ENCODE data around the gene MAPKAP1.

Gene MAPKAP1

GRCh38 chr9:125706651-125707471 is at the start of gene MAPKAP1:
Gene MAPKAP1, minus strand, starts transcription at chr9:125707208. Its CDS starts 34,634 bp downstream, at chr9:125672574.
- DNase-seq: peak; percentile 97

DNA sequence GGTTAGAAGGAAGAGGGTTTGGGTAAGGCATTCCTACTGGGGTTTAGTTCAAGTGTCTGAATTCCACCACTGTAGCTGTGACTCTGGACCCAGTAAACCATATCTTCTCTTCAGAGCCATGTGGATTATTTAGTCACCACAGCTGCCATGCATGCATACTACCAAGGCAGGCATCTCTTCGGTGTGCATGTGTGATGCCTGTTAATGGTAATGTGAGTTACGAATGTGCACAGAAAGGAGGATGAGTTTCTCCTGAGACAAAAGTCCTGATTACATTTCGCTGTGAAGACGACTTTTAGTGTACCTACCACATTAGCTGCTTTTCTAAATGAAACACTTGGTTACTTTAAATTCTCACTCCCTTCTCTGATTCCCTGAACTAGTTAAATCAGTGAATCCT is 49.5 kb upstream of the MAPKAP1 start:
- no peak for DNase-seq

- peak; percentile 23 for DNase-seq
Measured at GRCh38 chr9:125755340-125755739, 48.3 kb upstream of the MAPKAP1 start.

DNA sequence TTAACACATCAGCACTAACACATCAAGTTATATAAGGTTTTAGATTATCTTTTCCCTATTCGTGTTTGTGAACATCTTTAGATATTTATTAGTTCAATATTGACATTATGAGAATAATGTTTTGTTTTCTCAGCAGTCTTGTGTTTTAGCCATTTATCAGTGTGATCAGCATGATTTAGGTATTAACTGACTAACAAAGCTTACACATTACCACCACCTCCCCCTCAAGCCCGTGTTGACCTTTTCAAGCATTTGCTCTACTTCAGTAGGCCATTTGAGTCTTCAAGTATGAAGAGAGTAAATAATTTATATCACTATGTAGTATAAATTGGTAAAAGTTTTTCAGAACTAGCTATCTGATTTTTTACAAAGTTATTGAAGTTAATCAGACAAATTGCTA is 47.1 kb upstream of the MAPKAP1 start:
- no peak for DNase-seq

DNA sequence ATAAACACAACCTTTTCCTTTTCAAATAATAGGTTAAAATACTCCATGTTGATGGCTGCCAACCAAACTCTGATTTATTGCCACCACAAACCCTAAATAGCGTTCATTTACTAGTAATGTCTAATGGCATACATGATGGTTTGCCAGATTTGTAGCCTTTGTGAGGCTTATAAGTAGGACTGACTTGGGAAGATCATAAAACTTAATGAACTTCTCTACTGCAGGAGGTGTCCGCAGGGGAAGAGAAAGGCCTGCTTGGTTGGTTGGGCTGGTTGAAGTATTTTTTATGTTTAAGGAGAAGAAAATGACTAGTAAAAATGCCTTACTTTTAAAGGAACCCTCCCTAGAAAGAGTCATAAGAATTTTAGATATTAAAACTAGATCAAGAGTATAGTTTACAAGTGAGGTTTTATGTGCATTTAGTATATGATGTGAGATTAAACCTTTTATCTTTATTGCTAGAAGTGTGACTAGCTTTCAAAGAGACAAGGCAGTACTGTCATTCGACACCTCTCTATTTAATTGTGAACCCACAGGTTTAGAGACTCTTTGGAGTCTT is 45.1 kb upstream of the MAPKAP1 start:
- no peak for DNase-seq

DNA sequence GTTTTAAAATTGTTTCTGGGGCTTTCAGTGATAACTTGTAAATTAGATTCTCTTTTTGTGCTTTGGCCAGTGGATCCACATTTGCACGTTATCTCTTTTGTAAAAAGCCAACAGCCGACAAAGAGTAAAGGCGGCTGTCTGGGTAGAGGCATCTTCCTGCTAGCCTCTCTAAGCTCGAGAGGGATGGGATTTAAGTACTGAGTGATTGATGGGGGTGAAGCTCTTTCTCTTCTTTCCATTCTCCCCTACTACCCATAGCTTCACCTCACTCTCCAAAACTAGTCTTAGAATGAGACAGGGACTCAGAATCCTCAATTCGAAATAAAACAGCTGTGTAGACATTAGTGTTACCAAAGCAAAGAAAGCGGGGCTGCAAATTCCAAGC is 43.6 kb upstream of the MAPKAP1 start:
- DNase-seq: no peak

DNA sequence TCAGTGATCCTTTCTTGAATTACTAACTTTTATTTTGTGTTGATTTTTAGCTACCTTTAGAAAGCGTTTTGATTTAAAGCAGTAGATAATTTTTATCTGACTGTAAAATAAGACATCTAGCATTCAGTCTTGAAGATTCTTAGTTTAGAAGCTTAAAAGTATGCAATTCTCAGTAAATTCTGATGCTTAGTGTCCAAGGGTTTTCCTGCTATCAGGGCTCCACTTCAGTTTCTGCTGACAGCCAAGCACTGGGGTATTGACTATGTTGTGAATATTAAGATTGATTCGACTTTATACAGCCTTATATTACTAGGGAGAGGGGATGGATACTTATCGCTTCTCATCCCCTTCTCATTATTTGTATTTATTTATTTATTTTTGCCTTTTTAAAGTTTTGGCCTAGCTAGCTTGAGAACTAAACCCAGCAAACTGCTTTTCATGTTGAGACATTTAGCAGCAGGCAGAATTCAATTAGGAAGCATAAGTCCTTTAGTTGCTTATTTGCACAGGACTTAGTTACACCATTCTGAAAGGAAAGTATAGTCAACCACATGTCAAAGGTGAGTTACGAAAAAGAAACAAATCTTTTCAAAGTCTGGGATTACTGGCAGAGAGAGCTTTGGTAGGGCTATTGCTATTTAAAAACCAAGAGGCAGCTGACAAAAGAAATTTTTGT is 43.1 kb upstream of the MAPKAP1 start:
- DNase-seq: no peak

DNA sequence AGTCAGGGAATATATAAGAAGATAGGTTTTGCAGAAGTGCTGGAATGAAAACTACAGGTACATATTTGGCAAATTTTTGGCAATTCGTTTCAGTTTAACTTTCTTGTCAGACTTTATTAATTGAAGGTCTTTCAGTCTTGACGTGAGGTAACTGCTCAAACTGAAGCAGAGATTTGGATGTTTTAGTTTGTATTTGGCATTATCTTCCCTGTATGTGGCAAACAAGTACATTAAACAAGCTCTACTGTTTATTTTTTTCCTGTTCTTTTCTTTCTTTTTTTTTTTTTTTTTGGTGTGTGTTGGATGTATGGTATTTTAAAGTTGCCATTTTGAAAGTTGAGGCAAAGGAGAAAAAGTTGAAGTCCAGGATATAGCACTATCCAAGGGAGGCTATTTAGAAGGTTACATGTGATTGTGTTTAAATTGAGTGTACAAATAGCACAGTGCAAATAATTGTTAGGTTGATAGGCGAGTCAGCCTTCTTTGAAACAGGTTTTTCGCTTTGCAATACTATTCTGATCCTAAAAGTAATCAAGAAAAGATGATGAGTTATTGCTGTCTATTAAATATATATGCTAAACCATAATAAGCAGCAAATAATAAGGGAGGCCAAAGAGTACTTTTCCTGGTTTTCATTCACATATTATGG is 42.4 kb upstream of the MAPKAP1 start:
- DNase-seq: no peak

GRCh38 chr9:125748446-125749099 is 41.6 kb upstream of the MAPKAP1 start:
- no peak for DNase-seq

DNA sequence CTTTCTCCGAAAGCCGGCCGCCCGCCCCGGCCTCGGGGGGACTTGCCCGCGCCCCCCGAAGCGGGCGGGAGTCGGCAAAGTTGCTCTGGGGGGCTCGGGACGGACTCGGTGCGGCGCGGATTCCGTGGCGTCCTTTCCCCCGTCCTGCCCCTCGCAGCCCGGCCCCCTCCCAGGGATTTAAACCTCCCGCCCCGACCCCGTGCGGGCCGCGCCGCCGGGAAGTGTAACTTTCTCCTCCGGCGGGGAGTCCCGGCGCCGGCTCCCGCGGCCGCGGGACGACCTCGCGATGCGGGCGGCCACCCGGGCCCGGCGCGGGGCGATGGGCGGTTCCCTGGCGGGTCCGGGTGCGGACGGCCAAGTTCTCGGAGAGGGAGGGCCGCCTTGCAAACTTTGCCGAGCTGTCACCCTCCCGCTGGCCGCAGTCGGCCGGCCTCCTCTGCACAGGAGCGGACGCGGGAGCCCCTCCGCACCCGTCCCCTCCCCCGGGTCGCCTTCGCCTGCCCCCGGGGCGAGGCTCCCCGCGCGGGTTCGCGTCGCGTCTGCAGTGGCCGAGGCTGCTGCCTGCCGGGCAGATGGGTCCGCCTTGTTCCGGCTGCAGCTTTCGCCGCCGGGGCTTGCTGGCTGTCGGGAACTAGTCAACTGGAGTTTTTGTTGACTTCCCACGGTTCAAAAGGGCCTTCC is 40.9 kb upstream of the MAPKAP1 start:
- DNase-seq: no peak

- peak; percentile 40 for DNase-seq
Measured at GRCh38 chr9:125747053-125747764, 40.2 kb upstream of the MAPKAP1 start, which contains the start of gene PBX3. Gene PBX3, plus strand, starts transcription at chr9:125747373.

- DNase-seq: no peak
Measured at GRCh38 chr9:125746774-125747052, 39.7 kb upstream of the MAPKAP1 start.

DNA sequence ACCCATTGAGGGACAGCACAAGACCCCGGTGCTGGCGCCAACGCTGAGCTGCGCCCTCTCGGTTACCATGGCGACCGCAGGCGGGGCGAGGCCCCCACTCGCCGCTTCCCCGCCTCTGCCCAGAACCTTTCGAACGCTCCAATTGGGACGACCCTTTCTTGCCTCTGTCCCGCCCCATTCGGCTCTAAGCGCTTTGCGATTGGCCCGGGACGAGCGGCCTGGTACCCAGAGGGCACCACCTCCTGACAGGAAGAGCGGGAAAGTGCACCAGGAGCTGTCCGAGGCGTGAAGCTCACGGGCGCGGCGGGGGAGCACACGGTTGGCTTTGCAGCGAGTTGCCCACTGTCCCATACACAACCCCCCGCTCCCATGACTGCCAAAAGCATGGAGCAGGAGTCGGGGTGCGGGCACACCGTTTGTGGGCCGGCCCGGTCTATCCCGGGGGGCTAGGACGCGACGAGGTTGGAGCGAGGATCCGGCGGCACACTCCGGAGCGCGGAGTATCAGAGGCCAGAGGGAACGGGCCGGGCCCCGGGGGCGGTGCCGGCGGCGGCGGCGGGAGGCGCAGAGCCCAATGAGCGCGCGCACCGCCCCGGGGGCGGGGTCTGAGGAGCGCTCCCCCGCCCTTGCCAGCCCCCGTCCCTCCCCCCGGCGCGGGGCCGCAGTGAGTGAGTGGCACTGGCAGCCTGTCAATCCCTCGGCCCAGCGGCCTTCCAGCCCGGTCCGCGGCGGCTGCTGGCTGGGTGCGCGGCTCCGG is 39.2 kb upstream of the MAPKAP1 start:
- peak; percentile 96 for DNase-seq

DNA sequence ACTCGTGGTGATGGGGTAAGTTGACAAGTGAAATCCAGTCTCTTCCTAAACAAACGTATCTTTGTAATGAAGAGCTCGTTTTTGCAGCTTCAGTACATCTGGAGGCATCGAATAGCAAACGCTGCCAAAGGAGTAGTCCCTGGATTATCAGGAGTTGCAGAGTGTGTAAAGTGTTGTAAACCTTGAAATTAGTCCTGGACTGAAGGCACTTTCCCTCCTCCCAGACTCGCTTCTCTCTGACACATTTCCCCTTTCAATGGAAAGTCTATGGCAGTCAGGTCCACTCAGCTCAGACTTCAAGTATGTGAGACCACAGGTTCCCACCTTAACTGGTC is 38.6 kb upstream of the MAPKAP1 start:
- no peak for DNase-seq

DNA sequence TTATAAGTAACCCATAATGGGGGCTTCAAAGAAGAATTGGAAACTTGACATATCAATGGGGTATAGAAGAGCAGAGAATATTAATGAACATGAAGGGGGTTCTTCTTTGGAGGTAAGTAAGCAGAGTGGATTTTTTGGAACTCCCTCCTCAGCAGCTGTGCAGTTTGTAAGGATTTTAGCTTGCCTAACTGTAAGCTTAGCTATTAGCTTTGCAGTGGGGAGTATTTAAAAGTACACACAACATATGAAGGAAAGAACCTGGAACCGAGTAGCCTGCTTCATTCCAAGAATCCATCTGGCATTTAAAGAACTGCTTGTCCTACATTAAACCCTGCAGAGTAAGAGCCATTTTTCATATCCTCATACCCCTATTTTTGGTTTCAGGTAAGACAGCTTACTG is 38.0 kb upstream of the MAPKAP1 start:
- DNase-seq: no peak

GRCh38 chr9:125744616-125745015 is 37.6 kb upstream of the MAPKAP1 start:
- DNase-seq: no peak

DNA sequence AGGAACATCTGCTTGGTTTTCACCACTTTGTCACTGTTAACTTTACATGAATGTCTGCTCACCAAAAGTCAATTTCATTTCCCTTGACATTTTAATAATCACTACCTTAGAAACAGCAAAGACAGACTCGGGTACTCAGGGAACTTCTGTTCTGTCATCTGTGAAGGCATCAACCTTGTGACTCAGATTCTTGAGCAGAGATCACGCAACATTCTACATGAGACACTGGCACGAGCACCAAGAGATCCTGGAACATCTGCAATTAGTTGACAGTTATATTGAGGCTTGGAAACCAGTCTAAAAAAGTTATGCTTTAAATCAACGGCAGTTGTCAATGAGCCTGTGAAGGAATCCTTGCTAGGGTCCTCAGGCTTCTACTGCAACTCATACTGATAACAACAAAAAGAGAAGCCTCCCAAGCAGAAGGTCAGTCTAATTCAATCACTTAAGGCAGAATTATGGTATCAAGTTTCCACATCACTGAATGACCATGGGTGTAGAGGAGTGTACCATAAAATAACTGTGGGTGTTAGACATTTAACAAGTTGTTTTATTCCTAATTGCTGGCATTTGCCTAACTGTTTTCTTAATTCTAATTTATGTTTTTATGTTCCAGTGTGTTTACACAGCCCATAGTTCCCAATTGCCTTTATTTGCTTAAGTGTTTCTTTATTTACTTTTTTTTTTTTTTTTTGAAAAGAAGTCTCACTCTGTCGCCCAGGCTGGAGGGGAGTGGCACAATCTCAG is 36.8 kb upstream of the MAPKAP1 start:
- no peak for DNase-seq

DNA sequence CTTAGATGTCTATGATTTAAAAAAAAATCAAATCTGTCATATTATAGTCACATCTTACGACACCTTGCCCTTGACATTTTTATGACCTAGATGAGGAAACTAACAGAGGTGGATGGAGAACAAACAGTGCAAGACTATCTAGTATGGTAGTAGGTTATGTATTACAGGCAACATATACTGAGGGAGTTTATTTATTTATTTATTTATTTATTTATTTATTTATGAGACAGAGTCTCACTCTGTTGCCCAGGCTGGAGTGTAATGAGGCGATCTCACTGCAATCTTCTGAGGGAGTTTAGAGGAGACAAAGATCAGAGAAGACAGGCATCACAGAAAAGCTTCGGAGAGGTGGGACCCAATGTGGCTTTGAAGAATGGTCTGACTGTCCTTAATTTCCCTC is 35.6 kb upstream of the MAPKAP1 start:
- DNase-seq: no peak

- DNase-seq: no peak
Measured at GRCh38 chr9:125739436-125739835, 32.4 kb upstream of the MAPKAP1 start.

GRCh38 chr9:125732562-125732961 is 25.6 kb upstream of the MAPKAP1 start:
- DNase-seq: no peak

- no peak for DNase-seq
Measured at GRCh38 chr9:125730168-125730567, 23.2 kb upstream of the MAPKAP1 start.
